Activated T-cell treated with anti-CD3 and anti-CD28 coated beads for 4 hours (primary cell): ENCODE measurements around the gene RNF175.

ENCODE experiments used
- DNase-seq: peaks from one replicate; pipeline ENCODE4 v3.0.0-alpha.2; 2020

RNF175 gene

GRCh38 chr4:153759407-153760316 lies at the start of gene RNF175:
TSS of gene RNF175 (minus strand) at chr4:153760024. CDS start at chr4:153759862, 162 bp downstream.
- no peak for DNase-seq

- no peak for DNase-seq
These were observed 49.5 kb upstream of the RNF175 start for GRCh38 chr4:153809307-153809706.

GRCh38 chr4:153808175-153808574 lies 48.4 kb upstream of the RNF175 start:
- no peak for DNase-seq

- DNase-seq: no peak
These were observed 46.2 kb upstream of the RNF175 start for GRCh38 chr4:153806073-153806472.

GRCh38 chr4:153804722-153805121 lies 44.9 kb upstream of the RNF175 start:
- DNase-seq: no peak

- no peak for DNase-seq
These were observed 39.9 kb upstream of the RNF175 start for GRCh38 chr4:153799694-153800074.

- no peak for DNase-seq
These were observed 39.3 kb upstream of the RNF175 start for GRCh38 chr4:153798901-153799693.

GRCh38 chr4:153798420-153798819 lies 38.6 kb upstream of the RNF175 start:
- no peak for DNase-seq

- DNase-seq: no peak
These were observed 34.2 kb upstream of the RNF175 start for GRCh38 chr4:153794006-153794405.

- DNase-seq: no peak
These were observed 32.9 kb upstream of the RNF175 start for GRCh38 chr4:153792618-153793247.

- DNase-seq: no peak
These were observed 32.2 kb upstream of the RNF175 start for GRCh38 chr4:153791746-153792617.

- no peak for DNase-seq
These were observed 31.2 kb upstream of the RNF175 start for GRCh38 chr4:153790962-153791551.

- no peak for DNase-seq
These were observed 30.7 kb upstream of the RNF175 start for GRCh38 chr4:153790500-153790865.

- no peak for DNase-seq
These were observed 30.1 kb upstream of the RNF175 start for GRCh38 chr4:153789741-153790499.

- DNase-seq: no peak
These were observed 28.8 kb upstream of the RNF175 start, which contains the start of gene SFRP2 for GRCh38 chr4:153788413-153789276. TSS of gene SFRP2 (minus strand) at chr4:153789083. CDS start at chr4:153788835, 248 bp downstream.

- no peak for DNase-seq
These were observed 28.2 kb upstream of the RNF175 start for GRCh38 chr4:153788051-153788412.

- no peak for DNase-seq
These were observed 27.8 kb upstream of the RNF175 start for GRCh38 chr4:153787575-153787974.

GRCh38 chr4:153787061-153787560 lies 27.3 kb upstream of the RNF175 start:
- DNase-seq: no peak

GRCh38 chr4:153785910-153786721 lies 26.3 kb upstream of the RNF175 start:
- DNase-seq: no peak
